Activated gamma-delta T cell (primary cell): ENCODE results near the gene MAPK13.
"Not testable (repeated sequence)": the region's sequence is repeated elsewhere in the genome, so short reads cannot be mapped to it uniquely, and the experiment has no call there.

Experiments used
- DNase-seq: peaks from one replicate; lab custom pipeline; 2025; lab: John Stamatoyannopoulos, UW
- total RNA-seq, 2 donors: gene quantifications; one replicate each; lab custom pipeline; 2026; lab: John Stamatoyannopoulos, UW

The MAPK13 gene
- total RNA-seq: 35.5 to 41.2 reads per million in 2 donors

- DNase-seq: no peak
These were observed at the start of gene MAPK13 for GRCh38 chr6:36129941-36130666. MAPK13 (plus strand) TSS chr6:36130513; CDS start chr6:36130583, 70 bp downstream.

- DNase-seq: no peak
These were observed 48.0 kb upstream of the MAPK13 start for GRCh38 chr6:36082318-36082717.

- DNase-seq: no peak
These were observed 46.9 kb upstream of the MAPK13 start for GRCh38 chr6:36083446-36083845.

GRCh38 chr6:36088204-36088603, 42.1 kb upstream of the MAPK13 start:
- DNase-seq: not testable (repeated sequence)

GRCh38 chr6:36089048-36089447, 41.3 kb upstream of the MAPK13 start:
- DNase-seq: no peak

- no peak for DNase-seq
These were observed 36.1 kb upstream of the MAPK13 start for GRCh38 chr6:36094238-36094637.

GRCh38 chr6:36094753-36095496, 35.4 kb upstream of the MAPK13 start:
- DNase-seq: peak; percentile 34

- DNase-seq: no peak
These were observed 34.6 kb upstream of the MAPK13 start for GRCh38 chr6:36095497-36096391.

- DNase-seq: no peak
These were observed 31.9 kb upstream of the MAPK13 start for GRCh38 chr6:36098253-36098919.

- DNase-seq: no peak
These were observed 31.2 kb upstream of the MAPK13 start for GRCh38 chr6:36098920-36099647.

- no peak for DNase-seq
These were observed 30.3 kb upstream of the MAPK13 start for GRCh38 chr6:36099869-36100483.

- DNase-seq: no peak
These were observed 28.6 kb upstream of the MAPK13 start for GRCh38 chr6:36101691-36102090.

GRCh38 chr6:36102853-36103252, 27.5 kb upstream of the MAPK13 start:
- no peak for DNase-seq

- no peak for DNase-seq
These were observed 25.5 kb upstream of the MAPK13 start for GRCh38 chr6:36104836-36105235.

GRCh38 chr6:36109092-36109491, 21.2 kb upstream of the MAPK13 start:
- no peak for DNase-seq

GRCh38 chr6:36110050-36110449, 20.3 kb upstream of the MAPK13 start:
- DNase-seq: no peak

GRCh38 chr6:36110863-36111262, 19.4 kb upstream of the MAPK13 start:
- no peak for DNase-seq

- no peak for DNase-seq
These were observed 18.8 kb upstream of the MAPK13 start for GRCh38 chr6:36111526-36111925.

- no peak for DNase-seq
These were observed 17.3 kb upstream of the MAPK13 start for GRCh38 chr6:36113049-36113448.

- DNase-seq: no peak
These were observed 16.6 kb upstream of the MAPK13 start for GRCh38 chr6:36113703-36114102.
